ENCODE results near the gene CKLF.
"Not testable (repeated sequence)": the region's sequence is repeated elsewhere in the genome, so short reads cannot be mapped to it uniquely, and the experiment has no call there.

Gene CKLF

GRCh38 chr16:66569827-66570405, 17.5 kb downstream of the CKLF start:
- no peak for DNase-seq

- no peak for DNase-seq
Measured at GRCh38 chr16:66572356-66572755, 20.0 kb downstream of the CKLF start.

- DNase-seq: no peak
Measured at GRCh38 chr16:66574081-66574480, 21.7 kb downstream of the CKLF start.

- DNase-seq: no peak
Measured at GRCh38 chr16:66574531-66574930, 22.2 kb downstream of the CKLF start.

GRCh38 chr16:66575060-66575459, 22.7 kb downstream of the CKLF start:
- DNase-seq: no peak

- DNase-seq: no peak
Measured at GRCh38 chr16:66576296-66576695, 23.9 kb downstream of the CKLF start.

- no peak for DNase-seq
Measured at GRCh38 chr16:66578651-66579531, 26.5 kb downstream of the CKLF start, which contains the start of gene CMTM2. TSS of gene CMTM2 (plus strand) at chr16:66579463. CDS start at chr16:66579608, 145 bp downstream.

- no peak for DNase-seq
Measured at GRCh38 chr16:66580605-66581209, 28.3 kb downstream of the CKLF start.

GRCh38 chr16:66581246-66581952, 29.0 kb downstream of the CKLF start:
- no peak for DNase-seq

GRCh38 chr16:66585481-66586239, 33.3 kb downstream of the CKLF start:
- DNase-seq: no peak

GRCh38 chr16:66587881-66588600, 35.7 kb downstream of the CKLF start:
- DNase-seq: no peak

GRCh38 chr16:66588981-66589713, 36.8 kb downstream of the CKLF start:
- DNase-seq: peak; percentile 2

GRCh38 chr16:66590322-66590721, 37.9 kb downstream of the CKLF start:
- DNase-seq: no peak

GRCh38 chr16:66591018-66591417, 38.6 kb downstream of the CKLF start:
- DNase-seq: no peak

- DNase-seq: no peak
Measured at GRCh38 chr16:66592241-66592640, 39.9 kb downstream of the CKLF start.

- no peak for DNase-seq
Measured at GRCh38 chr16:66592814-66593213, 40.4 kb downstream of the CKLF start.

- DNase-seq: no peak
Measured at GRCh38 chr16:66594739-66595138, 42.4 kb downstream of the CKLF start.

- DNase-seq: not testable (repeated sequence)
Measured at GRCh38 chr16:66596559-66596958, 44.2 kb downstream of the CKLF start.

- no peak for DNase-seq
Measured at GRCh38 chr16:66596986-66597848, 44.8 kb downstream of the CKLF start.

GRCh38 chr16:66598111-66598510, 45.7 kb downstream of the CKLF start:
- no peak for DNase-seq
